HG03575 (cell line): Measurements from ENCODE around the gene SLC5A10.
"Not testable (repeated sequence)": the region's sequence is repeated elsewhere in the genome, so short reads cannot be mapped to it uniquely, and the experiment has no call there.

Source experiments
- ATAC-seq: cut with Tn5 transposase; IDR thresholded peaks from one replicate; pipeline ENCODE4 v1.9.1; 2021; ENCODE audit not compliant: unreplicated experiment, insufficient number of reproducible peaks, low FRiP score; ENCODE audit errors: extremely low read depth

The SLC5A10 gene

GRCh38 chr17:19024101-19025078, 72.4 kb downstream of the SLC5A10 start:
- no peak for ATAC-seq

DNA sequence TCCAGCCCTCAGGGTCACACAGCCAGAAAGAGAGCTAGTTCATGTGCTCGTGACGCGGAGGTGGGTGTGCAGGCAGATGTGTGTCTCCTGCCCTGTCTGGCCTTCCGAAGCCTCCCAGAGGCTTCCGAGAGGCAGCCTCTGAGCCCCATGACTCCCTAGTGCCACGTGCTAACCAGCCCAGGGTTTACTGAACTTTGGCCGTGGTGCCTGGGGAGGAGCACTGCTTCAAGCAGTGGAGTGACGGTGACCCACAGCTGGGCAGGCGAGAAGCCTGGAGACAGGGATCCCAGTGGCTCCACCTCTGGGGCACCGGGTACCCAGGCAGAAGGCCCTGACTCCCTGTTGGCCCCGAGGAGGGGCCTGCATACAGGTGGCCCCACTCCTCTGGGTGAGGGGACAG, 76.7 kb downstream of the SLC5A10 start:
- not testable (repeated sequence) for ATAC-seq

- not testable (repeated sequence) for ATAC-seq
Observed at GRCh38 chr17:19029740-19030139, 77.8 kb downstream of the SLC5A10 start.

- ATAC-seq = not testable (repeated sequence)
Observed at GRCh38 chr17:19030771-19031449, 78.9 kb downstream of the SLC5A10 start.

DNA sequence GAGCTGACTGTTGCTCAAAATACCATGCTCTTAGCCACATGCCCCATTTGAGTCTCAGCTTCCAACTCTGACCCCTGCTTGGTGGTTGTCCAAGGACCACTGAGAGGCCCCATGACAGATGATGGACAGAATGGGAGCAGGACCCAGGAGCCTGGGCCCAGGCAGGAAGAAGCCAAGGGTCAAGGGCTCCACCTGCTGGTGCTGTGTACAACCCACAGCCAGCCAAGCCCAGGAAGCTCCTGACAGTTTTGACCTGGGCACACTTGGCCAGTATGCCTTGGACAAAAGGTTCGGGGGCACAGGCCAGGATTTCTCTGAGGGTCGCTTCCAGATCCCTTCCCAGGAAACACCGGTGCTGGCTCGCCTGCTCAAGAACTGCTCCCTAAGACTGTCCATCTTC, 79.8 kb downstream of the SLC5A10 start:
- not testable (repeated sequence) for ATAC-seq

- ATAC-seq = not testable (repeated sequence)
Observed at GRCh38 chr17:19032377-19032988, 80.5 kb downstream of the SLC5A10 start.

DNA sequence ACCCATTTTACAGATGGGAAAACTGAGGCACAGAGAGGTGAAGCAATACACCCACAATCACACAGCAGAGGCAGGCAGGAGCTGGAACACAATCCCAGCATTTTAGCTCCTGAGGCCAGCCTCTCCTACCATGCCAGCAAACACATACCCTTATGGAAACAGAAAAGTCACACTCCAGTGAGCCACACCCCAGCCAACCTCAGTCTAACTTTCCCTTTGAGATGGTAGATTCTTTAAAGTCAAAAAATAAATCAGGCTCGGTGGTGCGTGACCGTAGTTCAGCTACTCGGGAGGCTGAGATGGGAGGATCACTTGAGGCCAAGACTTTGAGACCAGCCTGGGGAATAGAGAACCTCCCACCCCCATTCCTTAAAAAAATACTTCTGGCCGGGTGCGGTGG, 84.2 kb downstream of the SLC5A10 start:
- ATAC-seq = not testable (repeated sequence)

- not testable (repeated sequence) for ATAC-seq
Observed at GRCh38 chr17:19037547-19037946, 85.6 kb downstream of the SLC5A10 start.

DNA sequence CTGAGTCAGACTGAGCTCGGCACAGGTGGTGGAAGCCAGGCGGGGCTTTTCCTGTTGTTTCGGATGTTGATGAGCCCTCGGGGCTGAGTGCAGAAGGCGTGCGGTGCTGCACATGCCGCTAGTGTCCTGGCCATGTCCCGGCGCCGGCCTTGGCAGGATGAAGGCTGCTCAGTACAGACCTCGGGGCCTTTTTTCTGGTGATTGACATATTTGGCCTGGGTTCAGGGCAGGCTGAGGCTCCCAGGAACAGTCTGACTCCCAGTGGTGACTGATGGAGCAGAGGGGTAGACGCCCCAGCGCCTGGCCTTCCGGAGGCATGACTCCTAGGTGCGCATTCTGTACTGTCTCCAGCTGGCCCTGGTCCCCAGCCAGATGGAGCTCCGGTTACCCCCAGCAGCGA, 86.0 kb downstream of the SLC5A10 start:
- not testable (repeated sequence) for ATAC-seq

DNA sequence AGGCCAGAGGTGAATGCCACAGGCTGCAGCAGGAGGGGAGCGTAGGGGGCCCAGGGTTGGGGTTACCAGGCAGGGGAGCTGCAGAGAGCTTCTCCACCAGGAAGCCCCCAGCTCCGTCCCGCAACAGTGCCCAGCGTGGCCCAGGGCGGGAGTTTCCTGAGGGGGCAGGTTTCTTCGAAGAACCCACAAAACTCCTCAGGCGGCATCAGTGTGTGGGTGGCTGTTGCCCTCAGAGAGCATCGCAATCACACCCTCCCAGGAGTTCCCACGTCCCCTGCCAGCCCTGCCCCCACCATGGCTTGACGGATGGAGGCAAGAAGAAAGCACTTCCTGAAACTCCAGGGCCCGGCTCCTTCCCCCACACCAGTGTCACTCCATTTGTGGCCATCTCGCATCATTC, 86.8 kb downstream of the SLC5A10 start:
- ATAC-seq = not testable (repeated sequence)

DNA sequence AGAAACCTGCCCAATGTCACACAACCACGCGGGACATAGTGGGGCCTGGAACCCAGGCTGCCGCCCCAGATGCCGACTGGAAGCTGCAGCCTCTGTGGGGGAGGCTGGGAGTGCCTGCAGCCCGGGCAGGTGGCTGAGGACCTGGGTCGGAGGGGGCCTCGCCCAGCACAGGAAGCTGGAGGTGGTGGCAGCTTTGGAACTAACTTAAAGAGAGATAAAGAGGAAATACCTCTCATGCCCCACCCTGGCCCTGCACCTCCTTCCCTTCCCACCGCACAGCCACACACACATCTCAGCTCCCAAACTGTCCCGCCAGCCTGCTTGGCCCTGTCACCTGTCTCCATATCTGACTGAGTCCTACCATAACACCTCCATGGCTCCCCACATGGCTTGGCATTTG, 88.4 kb downstream of the SLC5A10 start:
- not testable (repeated sequence) for ATAC-seq

GRCh38 chr17:19041871-19042270, 89.9 kb downstream of the SLC5A10 start:
- not testable (repeated sequence) for ATAC-seq

DNA sequence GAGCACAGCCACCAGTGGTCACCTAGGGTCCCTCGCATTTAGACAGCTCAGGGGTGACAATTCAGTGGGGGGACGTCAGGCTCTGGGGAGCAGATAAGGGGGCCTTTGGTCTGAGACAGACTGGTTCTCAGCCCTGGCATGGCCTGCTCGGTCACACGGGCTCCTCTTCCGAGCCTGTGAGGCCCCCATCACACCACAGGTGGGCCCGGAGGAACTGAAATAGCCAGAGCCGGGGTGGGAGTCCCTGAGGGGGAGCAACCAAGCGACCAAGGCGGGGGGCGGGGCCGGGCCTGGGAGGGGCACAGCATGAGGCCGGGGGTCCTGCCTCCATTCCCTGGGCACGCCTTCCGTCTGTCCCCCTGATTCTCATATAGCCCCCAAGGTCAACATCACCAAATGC, 90.4 kb downstream of the SLC5A10 start:
- not testable (repeated sequence) for ATAC-seq

GRCh38 chr17:19043032-19043431, 91.1 kb downstream of the SLC5A10 start:
- not testable (repeated sequence) for ATAC-seq

DNA sequence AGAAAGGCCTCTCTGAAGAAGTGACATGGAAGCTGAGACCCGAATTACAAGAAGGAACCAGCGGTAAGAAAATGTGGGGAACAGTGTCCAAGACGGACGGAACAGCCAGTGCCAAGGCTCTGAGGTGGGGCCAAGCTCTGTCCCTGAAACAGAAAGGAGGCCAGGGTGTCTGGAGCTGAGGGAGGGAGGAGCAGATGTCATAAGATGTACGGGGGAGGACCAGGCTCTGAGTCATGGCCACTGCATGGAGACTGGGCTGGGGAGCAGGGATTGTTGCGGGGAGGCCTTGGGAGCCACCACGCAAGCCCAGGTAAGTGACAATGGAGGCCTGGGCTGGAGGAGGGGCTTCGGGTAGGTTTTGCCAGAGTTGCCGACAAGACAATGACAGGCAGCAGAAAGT, 92.7 kb downstream of the SLC5A10 start:
- ATAC-seq = not testable (repeated sequence)

DNA sequence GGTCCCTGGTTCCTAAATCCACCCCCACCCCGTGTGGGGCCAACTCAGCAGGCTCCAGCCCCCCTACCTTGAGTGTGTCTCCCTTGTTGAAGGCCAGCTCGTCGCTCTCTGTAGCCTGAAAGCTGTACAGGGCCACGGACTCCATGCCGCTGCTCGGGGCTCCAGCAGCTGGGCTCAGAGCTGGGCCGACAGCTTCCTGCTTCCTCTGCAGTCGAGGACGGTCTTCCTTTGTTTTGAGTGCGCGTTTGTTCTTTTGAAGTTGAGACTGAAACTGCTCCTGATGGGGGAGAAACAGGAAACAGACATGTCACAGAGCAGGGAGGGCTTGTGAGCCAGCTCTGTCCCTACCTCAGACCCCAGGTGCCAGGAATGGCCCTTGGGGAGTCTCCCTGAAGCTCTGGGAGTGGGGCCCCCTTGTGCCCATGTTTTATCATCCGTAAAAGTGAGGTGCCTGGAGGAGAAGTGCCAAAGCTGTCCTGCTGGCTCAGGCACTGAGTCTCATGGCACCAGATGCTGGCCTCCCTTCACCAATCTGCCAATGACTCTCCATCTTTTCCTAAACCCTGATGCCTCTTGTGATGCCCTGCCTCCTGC, 94.9 kb downstream of the SLC5A10 start, which contains the start of gene GRAP:
TSS of gene GRAP (minus strand) at position 176 of the 594 bp plus-strand sequence. CDS start at position 145, 31 bp downstream.
- ATAC-seq = not testable (repeated sequence)

DNA sequence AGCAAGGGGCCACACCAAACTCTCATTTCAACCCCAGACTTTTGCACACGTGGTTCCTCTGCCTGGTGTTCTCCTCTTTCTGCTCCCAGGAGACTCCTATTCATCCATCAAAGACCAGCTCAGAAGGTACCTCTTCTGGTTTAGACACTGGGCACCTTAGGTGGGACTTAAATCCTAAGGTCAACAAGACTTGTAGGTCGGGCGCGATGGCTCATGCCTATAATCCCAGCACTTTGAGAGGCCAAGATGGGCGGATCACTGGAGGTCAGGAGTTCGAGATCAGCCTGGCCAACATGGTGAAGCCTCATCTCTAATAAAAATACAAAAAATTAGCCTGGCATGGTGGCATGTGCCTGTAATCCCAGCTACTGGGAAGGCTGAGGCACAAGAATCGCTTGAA, 95.5 kb downstream of the SLC5A10 start:
- ATAC-seq = not testable (repeated sequence)

GRCh38 chr17:19048826-19049225, 96.9 kb downstream of the SLC5A10 start:
- not testable (repeated sequence) for ATAC-seq

DNA sequence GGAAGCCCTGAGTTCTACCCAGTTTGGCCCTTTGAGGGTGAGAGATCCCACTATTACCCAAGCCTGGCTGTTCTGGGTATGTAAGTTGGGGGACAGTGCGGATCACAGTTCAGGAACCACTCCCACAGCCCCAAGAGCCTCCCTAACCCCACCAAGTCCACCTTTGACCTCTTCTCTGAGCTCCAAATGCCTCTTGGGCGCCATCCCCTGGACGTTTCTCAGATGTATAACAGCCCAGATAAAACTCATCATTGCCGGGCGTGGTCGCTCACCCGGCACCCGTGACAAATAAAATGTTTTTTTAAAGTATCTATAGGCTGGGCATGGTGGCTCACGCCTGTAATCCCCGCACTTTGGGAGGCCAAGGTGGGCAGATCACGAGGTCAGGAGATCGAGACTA, 103.5 kb downstream of the SLC5A10 start:
- not testable (repeated sequence) for ATAC-seq
